HG03108 (cell line): ENCODE results near the gene MTAP.

Source experiments
- ATAC-seq: cut with Tn5 transposase; IDR thresholded peaks from one replicate; pipeline ENCODE4 v1.9.1; 2021; ENCODE audit warnings: moderate library complexity; ENCODE audit not compliant: unreplicated experiment

The MTAP gene

DNA sequence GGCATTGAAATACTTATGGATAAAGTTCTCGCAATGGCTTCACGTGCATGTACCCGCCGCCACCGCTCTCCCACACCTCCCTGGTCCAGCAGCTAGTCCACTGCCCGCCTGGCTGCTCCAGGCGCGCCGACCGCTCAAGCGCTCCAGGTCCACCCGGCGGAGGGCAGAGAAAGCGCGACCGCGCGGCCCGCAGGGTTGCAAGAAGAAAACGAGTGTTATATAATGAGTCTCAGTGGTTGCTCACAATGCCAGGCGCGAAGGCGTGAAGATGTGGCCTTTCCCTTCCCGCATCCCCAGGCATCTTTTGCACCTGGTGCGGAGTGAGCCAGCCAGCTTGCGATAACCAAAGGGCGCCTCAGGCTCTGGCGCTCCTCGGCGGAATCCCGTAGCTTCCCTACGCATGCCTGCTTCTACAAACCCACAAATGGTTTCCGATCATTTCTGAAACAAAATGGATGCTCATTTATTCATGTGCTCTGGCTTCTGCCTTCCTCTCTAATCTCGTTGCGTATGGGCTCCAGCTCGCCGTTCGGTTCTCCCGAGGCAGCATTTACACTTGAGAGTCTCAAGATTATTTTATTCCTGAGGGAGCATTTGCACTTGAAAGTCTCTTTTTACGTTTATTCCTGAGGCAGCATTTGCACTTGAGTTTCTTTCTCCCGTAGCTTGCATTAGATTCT is 166.0 kb downstream of the MTAP start:
- no peak for ATAC-seq

DNA sequence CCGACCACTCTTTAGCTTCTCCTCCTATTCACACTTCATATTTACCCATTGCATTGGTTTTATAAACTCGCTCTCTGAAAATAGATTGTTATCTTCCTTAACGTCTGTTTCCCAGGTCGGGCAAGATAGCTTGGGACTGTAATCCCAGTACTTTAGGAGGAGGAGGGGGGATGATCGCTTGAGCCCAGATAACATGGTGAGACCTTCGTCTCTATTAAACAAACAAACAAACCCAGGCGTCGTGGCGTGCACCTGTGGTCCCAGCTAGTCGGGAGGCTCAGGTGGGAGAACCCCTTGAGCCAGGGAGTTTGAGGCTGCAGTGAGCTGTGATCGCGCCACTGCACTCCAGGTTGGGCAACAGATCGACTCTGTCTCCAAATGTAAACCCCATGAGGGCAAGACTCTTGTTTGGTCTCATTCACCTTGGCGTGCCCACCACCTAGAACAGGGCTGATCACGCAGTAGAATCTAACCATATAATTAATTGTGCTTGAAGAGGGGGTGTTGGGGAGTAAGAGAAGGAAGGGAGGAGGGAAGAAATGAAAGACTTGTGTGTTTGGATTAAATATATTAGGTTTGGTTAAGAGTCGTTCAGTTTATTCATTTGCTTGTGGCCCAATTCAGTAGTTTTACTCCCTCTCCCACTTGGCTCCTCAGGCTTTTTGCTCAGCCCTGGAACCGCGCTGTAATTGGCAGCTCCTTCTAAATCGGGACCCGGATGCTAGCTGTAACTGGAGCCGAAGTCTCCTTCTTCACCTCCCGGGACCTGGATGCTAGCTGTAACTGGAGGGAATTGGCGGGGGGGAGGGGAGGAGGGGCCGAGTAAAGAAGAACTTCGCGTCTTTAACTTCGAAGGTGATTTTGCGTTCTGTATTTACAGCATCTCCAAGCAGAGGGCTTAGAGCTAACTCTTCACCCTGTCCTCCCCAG is 166.8 kb downstream of the MTAP start:
- no peak for ATAC-seq

DNA sequence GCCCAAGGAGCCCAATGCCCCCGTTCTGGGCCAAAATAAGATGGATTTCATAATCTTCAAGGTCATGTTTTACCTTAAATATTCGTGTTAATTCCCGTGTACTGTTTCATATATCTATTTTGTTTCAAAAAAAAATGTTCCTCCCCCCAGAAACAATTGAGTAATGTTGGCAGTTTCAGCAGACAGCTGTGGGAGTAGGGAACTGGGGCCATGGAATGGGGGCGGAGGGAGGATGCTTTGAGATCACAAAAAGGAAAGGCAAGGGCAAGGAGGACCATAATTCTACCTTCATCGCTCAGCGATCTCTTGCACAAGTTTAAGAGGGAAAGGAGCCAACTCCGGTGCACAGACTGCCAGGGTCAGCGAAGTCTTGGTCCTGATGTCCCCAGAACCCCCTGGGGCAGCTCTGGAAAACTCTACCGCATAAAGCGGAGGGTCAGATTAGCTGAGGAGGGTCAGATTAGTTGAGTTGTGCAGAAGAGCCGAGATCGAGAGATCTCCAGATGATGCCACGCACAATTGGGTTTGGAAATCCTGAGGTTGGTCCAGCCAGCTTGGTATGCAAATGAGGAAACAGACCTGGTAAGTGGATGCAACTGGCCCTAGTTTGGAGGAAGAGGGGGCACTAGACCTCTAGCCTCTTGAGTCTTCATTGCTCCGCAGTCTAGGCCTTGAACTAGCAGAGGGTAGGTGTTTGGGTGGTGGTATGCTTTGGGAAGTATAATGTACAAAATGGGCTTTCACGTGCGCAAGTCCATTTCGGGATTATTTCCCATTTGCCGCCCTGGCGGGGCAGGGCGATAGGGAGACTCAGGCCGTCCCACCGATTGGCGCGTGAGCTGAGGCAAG is 167.7 kb downstream of the MTAP start:
- ATAC-seq, result no peak

DNA sequence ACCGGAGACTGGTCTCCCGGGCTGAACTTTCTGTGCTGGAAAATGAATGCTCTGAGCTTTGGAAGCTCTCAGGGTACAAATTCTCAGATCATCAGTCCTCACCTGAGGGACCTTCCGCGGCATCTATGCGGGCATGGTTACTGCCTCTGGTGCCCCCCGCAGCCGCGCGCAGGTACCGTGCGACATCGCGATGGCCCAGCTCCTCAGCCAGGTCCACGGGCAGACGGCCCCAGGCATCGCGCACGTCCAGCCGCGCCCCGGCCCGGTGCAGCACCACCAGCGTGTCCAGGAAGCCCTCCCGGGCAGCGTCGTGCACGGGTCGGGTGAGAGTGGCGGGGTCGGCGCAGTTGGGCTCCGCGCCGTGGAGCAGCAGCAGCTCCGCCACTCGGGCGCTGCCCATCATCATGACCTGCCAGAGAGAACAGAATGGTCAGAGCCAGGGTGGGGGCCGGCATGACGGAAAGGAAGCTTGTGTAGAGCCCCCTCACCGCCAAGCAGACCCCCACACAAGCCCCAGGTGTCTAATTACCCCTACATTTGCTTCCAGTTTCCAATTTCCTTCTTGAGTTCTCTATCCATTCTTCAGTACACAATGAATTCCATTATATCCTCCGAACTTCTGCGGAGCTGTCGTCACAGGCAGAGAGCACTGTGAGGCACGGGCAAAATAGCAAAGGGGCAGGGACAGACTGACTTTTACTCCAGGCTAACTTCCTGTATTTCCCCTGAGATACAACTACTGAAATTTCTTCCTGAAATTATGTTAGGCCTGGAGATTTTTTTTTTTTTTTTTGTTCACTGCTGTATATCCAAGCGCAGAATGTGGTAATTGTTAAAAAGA is 168.6 kb downstream of the MTAP start:
- ATAC-seq, result no peak

DNA sequence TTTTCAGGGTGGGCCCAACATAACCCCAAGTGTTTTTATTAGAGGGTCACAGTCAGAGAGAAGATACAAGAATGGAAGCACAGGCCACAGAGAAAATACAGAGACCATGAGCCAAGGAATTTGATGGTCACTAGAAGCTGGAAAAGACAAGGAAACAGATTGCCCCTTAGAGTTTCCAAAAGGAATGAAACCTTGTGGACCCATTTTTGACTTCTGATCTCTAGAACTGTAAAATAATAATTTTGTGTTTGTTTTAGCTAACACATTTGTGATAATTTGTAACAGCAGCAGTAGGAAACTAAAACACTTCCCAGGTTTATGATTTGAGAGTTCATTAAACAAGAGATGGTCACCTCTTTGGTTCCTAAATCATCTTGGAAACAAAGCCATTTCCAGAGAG is 169.9 kb downstream of the MTAP start:
- ATAC-seq, result no peak

DNA sequence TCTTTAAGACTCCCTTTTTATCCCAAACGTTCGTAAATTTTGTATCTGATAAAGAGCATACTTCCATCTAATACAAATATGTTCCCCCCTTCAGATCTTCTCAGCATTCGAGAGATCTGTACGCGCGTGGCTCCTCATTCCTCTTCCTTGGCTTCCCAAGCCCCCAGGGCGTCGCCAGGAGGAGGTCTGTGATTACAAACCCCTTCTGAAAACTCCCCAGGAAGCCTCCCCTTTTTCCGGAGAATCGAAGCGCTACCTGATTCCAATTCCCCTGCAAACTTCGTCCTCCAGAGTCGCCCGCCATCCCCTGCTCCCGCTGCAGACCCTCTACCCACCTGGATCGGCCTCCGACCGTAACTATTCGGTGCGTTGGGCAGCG is 171.9 kb downstream of the MTAP start:
- no peak for ATAC-seq

DNA sequence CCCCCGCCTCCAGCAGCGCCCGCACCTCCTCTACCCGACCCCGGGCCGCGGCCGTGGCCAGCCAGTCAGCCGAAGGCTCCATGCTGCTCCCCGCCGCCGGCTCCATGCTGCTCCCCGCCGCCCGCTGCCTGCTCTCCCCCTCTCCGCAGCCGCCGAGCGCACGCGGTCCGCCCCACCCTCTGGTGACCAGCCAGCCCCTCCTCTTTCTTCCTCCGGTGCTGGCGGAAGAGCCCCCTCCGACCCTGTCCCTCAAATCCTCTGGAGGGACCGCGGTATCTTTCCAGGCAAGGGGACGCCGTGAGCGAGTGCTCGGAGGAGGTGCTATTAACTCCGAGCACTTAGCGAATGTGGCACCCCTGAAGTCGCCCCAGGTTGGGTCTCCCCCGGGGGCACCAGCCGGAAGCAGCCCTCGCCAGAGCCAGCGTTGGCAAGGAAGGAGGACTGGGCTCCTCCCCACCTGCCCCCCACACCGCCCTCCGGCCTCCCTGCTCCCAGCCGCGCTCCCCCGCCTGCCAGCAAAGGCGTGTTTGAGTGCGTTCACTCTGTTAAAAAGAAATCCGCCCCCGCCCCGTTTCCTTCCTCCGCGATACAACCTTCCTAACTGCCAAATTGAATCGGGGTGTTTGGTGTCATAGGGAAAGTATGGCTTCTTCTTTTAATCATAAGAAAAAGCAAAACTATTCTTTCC is 172.4 kb downstream of the MTAP start:
- ATAC-seq, result peak; percentile 64

DNA sequence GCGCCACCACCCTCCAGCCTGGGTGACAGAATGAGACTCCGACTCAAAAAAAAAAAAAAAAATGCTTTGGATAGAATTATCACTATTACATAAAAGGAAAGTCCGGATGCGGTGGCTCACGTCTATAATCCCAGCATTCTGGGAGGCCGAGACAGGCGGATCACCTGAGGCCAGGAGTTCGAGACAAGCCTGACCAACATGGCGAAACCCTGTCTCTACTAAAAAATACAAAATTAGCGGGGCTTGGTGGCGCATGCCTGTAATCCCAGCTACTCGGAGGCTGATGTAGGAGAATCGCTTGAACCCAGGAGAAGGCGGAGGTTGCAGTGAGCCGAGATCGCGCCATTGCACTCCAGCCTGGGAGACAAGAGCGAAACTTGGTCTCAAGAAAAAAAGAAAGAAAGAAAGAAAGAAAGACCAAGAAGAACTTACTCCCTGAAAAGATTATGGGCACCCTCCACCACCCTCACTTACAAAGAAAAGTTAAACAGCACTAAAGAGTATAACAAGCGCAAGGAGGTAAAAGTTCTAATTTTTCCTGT is 174.0 kb downstream of the MTAP start:
- ATAC-seq, result no peak

DNA sequence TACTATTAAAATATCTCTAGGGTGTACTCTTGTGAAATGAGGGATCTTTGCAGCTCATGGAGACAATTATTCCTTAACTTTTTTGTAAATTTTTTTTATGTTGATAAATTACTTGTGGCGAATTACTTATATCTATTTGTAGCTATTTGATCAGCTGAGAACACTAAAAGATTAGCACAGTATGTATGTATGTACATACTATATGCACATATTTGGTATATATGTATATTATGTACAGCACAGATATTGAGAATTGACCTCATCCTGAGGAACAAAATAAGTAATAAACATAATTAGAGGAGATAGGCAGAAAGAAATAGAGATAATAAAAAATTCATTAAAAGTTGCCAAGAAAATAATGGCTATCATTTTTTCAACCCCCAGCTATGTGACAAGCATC is 180.0 kb downstream of the MTAP start:
- no peak for ATAC-seq

DNA sequence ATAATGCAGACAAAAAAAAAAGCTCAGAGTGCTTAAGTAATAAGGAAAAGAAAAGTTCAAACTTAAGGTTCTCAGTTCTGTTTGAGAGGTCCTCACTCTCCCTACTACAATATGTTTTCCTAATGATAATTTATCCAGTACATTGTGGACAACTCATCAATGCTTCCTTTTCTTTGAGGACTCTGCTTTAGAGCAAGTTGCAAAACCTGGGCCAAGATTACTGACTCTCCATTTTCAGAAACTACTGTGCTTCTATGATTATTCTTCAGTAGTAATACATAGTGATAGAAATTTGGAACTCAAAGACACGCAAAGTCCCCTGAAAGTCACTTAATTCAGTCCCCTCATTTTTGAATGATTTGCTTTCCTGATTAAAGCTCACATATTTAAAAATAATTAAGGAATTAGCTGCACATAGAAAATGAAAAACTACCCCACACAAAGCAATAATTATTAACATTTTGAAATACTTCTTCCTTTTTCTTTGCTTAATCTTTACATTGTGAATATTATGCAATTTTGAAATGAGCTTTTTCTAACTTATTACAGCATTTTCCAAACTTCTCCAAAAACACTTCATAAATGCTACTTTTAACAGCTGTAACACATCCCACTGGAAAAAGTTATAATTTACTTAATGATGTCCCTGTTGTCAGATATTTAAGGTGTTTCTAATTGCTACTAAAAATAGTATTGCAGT is 180.6 kb downstream of the MTAP start:
- ATAC-seq, result no peak

DNA sequence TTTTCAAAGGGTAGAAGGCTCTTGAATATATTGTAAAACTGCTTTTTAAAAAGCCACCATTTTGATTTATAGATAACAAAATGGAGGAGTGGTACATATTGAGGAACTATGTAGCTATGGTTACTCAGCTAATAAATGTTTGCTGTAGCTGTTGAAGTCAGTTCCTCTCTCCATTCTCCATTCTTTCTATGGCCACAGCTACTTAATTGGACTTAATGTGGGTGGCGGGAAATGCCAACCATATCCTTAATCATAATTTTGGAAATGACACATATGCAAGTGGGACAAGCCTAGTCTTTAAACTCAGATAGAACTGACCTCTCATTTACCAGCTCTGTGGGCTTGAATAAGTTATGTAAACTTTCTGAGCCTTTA is 181.1 kb downstream of the MTAP start:
- ATAC-seq, result no peak

DNA sequence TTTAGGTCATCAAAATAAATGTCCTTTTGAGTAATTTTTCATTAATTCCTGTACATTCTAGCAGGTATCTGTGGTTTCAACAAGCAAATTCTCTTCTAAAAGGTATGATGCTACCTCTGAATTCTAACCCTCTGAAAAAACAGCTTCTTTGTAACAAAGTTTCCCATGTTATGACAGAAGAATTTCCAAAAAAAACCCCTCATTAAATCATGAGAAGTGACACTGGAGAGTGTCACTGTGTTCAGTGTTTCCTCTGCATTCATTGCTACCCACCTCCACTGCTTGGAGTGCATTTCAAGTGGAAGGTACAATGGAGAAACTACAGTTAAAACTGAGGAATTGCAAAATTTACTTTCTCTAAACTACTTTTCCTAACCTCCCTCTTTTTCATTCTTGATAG is 181.7 kb downstream of the MTAP start:
- no peak for ATAC-seq

DNA sequence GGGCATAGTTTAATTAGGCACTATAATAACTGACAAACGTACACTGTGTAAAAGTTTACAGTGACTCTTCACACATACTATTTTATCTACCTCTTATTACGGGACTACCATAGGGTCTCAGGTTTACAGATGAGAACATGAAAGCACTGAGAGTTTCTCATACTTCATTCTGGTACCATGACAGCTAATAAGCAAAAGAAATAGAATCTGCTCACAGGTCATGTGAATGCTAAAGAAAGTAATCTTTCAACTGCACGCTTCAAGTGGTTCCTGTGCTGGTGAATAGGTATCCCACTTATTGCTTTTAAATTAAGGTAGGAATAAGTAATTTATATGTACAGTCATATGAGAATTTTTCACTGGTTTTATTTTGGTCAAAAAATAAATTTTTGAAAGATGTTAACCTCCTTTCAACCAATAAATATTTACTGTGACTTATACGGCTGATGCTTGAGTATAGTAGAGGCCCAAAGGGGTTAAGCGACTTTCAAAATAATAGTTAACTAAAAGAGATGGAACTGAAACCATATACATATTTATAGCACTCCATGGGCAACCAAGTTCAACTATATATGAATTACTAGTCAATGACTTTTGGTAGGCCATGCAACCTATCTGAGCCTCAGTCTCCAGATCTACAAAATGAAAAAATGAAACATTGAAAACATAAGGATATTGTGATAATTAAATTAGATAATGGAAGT is 183.7 kb downstream of the MTAP start:
- ATAC-seq, result no peak
